Tibial nerve (tissue), 4 donors: ENCODE data around the gene PMS1.

Experiments
- EP300 ChIP-seq, 2 donors: sonication (generic); formaldehyde crosslinking; IDR thresholded peaks; one replicate each; pipeline ENCODE4 v1.6.1; 2017; ENCODE audit warnings: antibody characterized with exemption in 2 of 2, mild to moderate bottlenecking in 1 of 2
- POLR2A ChIP-seq, 2 donors: fragments of 450-650 bp; IDR thresholded peaks; one replicate each; pipeline ENCODE4 v1.6.1; 2017; ENCODE audit warnings: antibody characterized with exemption in 2 of 2, mild to moderate bottlenecking in 2 of 2, moderate library complexity in 2 of 2
- TF ChIP-seq, protein P1 (sequence below), 5 experiments: fragments of 200-600 bp in 3 of 5; fragments of 450-650 bp in 2 of 5; sonication (generic) in 3 of 5; IDR thresholded peaks; one replicate each; pipeline ENCODE4 v1.5.1; 2016 to 2019; ENCODE audit warnings: antibody characterized with exemption in 5 of 5, mild to moderate bottlenecking in 3 of 5, moderate library complexity in 2 of 5

GRCh38 chr2:189880429-189880828 is 96.2 kb downstream of the PMS1 start:
- TF ChIP-seq, protein P1, sequence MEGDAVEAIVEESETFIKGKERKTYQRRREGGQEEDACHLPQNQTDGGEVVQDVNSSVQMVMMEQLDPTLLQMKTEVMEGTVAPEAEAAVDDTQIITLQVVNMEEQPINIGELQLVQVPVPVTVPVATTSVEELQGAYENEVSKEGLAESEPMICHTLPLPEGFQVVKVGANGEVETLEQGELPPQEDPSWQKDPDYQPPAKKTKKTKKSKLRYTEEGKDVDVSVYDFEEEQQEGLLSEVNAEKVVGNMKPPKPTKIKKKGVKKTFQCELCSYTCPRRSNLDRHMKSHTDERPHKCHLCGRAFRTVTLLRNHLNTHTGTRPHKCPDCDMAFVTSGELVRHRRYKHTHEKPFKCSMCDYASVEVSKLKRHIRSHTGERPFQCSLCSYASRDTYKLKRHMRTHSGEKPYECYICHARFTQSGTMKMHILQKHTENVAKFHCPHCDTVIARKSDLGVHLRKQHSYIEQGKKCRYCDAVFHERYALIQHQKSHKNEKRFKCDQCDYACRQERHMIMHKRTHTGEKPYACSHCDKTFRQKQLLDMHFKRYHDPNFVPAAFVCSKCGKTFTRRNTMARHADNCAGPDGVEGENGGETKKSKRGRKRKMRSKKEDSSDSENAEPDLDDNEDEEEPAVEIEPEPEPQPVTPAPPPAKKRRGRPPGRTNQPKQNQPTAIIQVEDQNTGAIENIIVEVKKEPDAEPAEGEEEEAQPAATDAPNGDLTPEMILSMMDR (IDR thresholded peaks at IDR 0.05) = no peak
- no peak for TF ChIP-seq POLR2A (IDR thresholded peaks at IDR 0.05)
- no peak for TF ChIP-seq EP300 (IDR thresholded peaks at IDR 0.05)
